Glomerular endothelial cell (primary cell): Measurements from ENCODE around the gene BPHL. TPM values are rescaled to one million over a fixed set of nuclear protein-coding genes. Genes with fewer than 3 reads are reported as not detected.
"Not testable (repeated sequence)": the region's sequence is repeated elsewhere in the genome, so short reads cannot be mapped to it uniquely, and the experiment has no call there.

Experiments used
- DNase-seq: peaks from one replicate; pipeline ENCODE4 v3.0.0-alpha.2; 2011; ENCODE audit warnings: low read depth, low spot score; ENCODE audit errors: extremely low read depth
- total RNA-seq: library from RNA; depleted of rRNA; stranded (reverse); fragments of >200 nt; gene quantifications from 2 replicates; pipeline ENCODE4 v1.2.3, GENCODE V29; 2015

BPHL gene
- total RNA-seq, 1 donor from 2014 or later = 18.3 TPM

- no peak for DNase-seq
These were observed 58.2 kb downstream of the BPHL start for GRCh38 chr6:3176562-3177355.

- not testable (repeated sequence) for DNase-seq
These were observed 60.2 kb downstream of the BPHL start for GRCh38 chr6:3178666-3179065.

GRCh38 chr6:3179945-3180344 is 61.4 kb downstream of the BPHL start:
- DNase-seq = not testable (repeated sequence)

DNA sequence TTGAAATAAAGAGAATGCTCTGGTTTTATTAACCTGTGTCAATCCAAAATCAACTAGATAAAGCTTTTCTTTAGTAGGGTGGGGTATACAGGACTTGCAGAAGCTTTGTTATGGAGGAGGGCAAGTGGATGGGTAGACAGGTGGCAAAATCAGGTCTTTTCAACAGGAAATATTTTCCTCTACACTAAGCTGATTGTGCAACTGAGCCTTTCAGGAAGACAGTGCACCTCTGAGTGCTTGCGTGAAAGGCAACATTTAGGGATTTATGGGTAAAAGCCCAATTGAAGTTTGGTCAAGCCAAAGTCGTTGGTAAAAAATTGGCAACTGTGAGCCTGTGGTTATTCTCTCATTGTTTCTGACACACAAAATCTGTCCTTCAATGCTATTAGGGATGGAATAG is 62.6 kb downstream of the BPHL start:
- no peak for DNase-seq

DNA sequence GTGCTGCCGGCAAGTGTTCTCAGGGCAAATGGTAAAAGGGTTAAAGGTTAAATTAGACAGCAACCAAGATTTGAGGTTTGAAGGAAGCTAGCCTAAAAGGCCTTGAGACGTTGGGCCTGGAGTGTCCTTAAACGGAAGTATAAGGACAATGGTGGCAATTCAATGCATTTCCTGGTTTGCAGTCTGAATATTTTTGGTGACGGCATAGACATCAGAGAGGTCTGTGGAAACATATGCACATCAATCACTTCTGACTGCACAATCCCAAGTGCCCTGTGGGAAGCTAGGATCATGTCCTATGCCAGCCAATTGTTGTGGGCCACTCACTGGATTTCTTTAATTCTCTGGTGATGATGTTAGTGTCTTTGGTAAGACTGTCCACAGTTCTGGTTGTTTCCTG is 64.6 kb downstream of the BPHL start:
- no peak for DNase-seq

DNA sequence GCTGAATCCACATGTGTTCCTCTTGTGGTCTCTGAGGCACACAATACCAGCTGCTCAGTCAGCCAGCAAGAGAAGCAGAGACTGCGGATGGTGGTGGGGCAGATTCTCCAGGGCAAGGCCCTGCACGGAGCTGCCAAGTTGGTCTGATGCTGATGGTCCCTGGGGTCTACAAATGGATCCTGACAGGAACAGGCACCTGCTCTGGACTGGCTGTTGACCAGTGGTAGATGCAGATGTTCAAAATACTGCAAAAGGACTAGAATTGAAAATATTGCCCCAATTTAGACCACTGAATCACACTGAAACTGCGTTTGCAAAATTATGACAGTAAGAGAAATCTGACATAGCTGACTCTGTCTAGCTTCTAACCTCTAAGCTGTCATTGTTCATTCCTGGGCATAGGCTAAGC is 68.5 kb downstream of the BPHL start:
- no peak for DNase-seq

GRCh38 chr6:3188262-3188661 is 69.8 kb downstream of the BPHL start:
- no peak for DNase-seq

GRCh38 chr6:3189192-3189591 is 70.7 kb downstream of the BPHL start:
- not testable (repeated sequence) for DNase-seq

- DNase-seq = no peak
These were observed 71.5 kb downstream of the BPHL start for GRCh38 chr6:3190056-3190455.

DNA sequence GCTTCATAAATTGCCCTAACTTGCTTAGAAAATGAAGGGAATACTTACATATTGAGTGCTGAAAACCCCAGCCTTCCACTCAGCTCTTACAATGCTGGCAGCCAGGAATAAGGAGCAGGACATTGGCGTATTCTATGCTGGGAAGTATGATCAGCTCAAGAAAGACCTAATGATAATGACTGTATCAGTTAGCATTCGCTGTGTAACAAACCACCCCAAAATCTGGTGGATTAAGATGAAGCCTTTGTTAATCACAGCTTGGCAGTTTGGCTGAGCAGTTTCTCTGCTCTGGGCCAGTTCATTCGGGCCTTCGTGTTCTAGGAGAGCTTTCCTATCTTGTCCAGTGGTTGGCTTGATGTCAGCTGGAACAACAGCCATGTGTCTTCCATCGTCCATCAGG is 72.3 kb downstream of the BPHL start:
- DNase-seq = no peak

- no peak for DNase-seq
These were observed 74.8 kb downstream of the BPHL start for GRCh38 chr6:3193102-3193849.

GRCh38 chr6:3194535-3195419 is 76.3 kb downstream of the BPHL start:
- peak; percentile 42 for DNase-seq

- no peak for DNase-seq
These were observed 76.8 kb downstream of the BPHL start for GRCh38 chr6:3195420-3195694.

DNA sequence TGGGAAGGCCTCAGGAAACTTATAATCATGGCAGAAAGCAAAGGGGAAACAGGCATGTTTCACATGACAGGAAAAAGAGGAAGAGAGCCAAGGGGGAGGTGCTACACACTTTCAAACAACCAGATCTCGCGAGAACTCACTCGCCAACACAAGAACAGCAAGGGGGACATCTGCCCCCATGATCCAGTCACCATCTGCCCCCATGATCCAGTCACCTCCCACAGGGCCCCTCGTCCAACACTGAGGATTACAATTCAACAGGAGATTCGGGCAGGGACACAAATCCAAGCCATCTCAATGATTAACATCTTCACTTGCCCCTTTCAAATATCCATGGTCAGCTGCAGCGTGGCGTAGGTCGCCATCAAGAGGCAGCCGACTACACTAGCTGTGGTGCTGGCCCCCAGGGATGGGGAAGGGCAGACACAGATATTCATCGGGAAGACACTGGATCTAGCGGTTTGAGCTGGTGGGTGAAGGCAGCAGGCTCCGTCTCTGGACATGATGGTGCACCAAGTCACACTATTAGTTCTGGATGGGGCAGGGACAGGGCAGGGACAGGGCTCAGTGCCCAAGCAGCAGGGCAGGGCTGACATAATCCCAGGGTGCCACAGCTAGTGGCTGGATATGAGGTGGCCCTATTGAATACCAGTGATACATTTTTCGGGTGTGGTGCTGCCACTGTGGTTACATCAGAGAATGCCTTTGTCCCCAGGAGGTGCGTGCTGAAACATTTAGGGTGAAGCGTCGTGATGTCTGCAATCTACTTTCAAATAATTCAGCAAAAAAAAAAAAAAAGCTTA is 77.4 kb downstream of the BPHL start:
- DNase-seq = no peak

GRCh38 chr6:3196770-3197169 is 78.3 kb downstream of the BPHL start:
- DNase-seq = no peak

DNA sequence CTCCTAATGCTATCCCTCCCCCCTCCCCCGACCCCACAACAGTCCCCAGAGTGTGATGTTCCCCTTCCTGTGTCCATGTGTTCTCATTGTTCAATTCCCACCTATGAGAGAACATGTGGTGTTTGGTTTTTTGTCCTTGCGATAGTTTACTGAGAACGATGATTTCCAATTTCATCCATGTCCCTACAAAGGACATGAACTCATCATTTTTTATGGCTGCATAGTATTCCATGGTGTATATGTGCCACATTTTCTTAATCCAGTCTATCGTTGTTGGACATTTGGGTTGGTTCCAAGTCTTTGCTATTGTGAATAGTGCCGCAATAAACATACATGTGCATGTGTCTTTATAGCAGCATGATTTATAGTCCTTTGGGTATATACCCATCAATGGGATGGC is 79.2 kb downstream of the BPHL start:
- DNase-seq = not testable (repeated sequence)

- DNase-seq = no peak
These were observed 80.9 kb downstream of the BPHL start for GRCh38 chr6:3199382-3199781.

DNA sequence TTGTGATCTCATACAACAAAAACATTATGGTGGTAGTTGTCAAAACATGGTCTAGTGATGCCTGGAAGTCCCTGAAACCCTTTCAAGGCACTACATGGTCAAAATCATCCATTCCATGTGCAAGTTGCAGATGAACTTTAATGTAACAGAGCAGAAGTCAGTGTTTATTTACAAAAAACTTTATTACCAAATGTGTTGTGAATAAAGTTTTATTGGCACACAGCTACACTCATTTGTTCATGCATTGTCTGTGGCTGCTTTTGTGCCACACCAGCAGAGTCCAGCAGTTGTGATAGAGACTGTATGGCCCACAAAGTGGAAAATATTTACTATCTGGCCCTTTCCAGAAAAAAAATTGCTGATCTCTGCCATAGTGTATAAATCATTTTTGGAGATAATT is 82.2 kb downstream of the BPHL start:
- no peak for DNase-seq

- DNase-seq = no peak
These were observed 82.9 kb downstream of the BPHL start for GRCh38 chr6:3201388-3201787.
